Airway epithelial cell (primary cell): ENCODE results near the gene DKKL1. TPM values are rescaled to one million over a fixed set of nuclear protein-coding genes. Genes with fewer than 3 reads are reported as not detected.

ENCODE experiments used
- total RNA-seq: library from RNA; depleted of rRNA; stranded (reverse); fragments of >200 nt; gene quantifications from 2 replicates; pipeline ENCODE4 v1.2.3, GENCODE V29; 2015

Gene DKKL1
- 0.14 TPM in 1 of 2 replicates, not detected in the other for total RNA-seq

DNA sequence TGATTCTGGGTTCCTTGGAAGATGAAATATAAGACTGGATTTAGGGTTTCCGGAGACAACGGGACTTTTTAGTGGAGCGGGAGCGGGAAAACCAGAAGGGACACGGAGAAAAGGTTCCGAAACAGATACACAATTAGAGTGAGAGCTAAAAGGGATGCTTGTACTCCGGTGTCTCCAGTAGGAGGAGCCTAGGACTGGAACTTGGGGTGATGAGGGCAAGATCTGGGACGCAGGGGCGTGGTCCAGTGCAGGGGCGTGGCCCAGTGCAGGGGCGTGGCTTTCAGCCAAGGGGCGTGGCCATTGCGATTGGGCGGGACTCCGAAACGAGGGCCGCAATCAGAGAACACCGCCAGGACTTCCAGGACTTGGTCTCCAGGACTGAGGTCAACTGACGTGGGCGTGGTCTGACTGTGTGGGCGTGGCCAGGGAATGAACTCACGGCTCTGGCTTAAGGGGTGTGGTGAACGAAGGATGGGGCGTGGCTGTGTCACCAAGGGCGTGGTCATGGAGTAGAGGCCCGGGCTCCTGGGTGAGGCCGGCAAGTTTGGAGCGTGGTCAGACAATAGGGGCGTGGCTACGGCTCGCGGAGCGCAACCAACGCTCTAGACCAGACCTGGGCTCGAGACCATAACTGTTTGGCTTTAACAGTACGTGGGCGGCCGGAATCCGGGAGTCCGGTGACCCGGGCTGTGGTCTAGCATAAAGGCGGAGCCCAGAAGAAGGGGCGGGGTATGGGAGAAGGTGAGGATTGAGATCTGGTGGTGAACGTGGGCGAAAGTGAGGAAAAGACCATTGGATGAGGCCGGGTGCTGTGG, at the start of gene DKKL1:
DKKL1 (plus strand) TSS at position 610 of the 815 bp plus-strand sequence; CDS start at position 732, 122 bp downstream.

DNA sequence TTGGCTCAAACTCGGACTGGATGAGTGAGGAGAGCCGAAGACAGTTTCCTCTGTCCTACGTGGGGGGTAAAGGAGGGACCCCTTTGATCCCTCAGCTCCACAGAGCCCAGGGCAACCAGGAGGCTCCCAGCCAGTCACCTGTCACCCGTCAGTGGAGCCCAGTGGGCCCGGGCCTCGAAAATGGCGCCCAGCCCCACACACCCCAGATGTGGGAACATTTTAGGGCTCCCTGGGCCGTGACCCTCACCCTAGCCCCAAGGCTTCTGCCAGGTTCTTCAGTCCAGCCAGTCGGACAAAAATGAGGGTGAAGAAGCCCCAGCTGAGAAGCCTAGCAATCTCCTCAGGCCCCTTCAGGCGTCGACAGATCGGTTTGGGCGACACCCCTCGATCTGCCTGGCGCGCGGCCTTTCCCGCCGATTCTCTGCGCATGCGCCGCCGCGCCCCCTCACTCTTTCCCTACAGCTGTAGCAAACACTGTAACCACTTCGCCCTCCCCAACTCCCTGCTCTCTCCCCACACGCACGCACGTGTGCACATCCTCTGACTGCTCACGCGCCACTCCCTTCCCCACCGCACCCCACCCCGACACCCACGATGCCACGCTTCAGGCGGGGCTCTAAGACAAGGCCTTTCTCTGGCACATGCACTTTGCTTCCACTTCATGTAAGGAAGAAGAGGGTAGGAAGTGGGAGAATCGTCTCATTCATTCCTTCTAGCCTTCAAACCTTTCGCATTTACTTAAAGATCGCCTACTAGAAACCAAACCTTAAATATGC, 38.7 kb upstream of the DKKL1 start, which contains the start of gene SLC6A16:
SLC6A16 (minus strand) TSS at position 391 of the 776 bp plus-strand sequence. CDS start 13,844 bp downstream, outside the sequence.

DNA sequence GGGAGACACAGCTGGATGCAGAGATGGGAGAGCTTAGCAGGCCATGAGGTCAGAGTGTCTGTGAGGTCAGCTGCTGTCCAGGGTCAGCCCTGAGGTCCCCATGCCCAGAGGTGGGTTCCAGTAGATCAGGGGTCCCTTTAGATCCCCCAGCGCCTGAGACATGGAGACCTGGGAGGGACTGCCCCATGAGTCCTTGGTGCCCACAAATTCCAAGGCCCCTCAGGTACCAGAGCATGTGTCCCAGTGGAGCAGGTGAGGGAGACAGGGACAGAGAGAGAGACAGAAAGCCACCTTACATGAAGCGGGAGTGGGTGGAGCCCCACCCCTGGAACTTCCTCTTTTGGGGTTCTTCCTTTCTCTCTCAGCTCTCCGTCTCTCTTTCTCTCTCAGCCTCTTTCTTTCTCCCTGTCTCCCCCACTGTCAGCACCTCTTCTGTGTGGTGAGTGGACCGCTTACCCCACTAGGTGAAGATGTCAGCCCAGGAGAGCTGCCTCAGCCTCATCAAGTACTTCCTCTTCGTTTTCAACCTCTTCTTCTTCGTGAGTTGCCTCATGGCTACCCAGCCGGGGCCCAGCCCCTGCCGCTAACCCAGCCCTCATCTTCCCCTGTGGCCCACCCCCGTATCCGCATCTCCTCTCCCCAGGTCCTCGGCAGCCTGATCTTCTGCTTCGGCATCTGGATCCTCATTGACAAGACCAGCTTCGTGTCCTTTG, 28.4 kb upstream of the DKKL1 start, which contains the start of gene CD37:
CD37 (plus strand) TSS at position 336 of the 713 bp plus-strand sequence; CDS start at position 471, 135 bp downstream.

DNA sequence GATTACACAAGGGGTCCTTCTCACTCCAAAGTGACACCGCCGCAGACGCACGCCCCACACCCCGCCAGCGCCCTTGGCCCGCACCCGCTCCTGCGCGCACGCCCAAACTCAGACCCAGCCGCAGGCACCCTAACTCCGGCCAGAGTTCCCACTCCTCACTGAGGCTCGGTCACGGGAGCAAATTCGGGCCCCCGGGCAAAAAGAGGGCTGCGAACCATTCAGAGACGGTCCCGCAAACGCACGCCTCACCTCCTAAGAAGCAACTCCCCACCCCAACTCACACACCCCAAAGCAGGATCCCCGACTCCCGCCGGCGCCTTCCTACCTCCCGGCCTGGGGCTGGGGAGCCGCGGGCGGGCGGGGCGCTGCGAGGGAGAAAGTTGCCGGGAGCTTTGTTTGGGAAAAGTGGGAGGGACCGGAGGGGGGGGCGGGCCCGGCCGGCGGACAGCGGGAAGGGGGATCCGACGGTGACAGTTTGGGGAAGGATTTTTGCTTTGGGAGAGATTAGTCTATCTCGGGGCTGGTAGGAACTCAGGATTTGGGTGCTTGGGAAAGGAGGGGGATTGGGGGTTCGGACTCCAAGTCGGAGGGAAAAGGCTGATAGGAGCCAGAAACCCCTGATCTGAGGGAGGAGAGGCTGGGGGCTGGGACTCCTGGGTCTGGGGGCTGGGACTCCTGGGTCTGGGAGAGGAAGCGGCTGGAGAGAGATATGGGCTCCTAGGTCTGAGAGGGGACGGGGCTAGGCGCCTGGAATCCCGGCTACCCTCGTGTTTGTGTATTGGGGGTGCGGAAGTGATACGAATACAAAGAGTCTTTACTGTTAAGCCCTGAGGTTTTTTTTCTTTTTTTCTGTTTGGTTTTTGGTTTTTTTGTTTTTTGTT, 1.4 kb upstream of the DKKL1 start, which contains the start of gene TEAD2:
TEAD2 (minus strand) TSS at position 369 of the 881 bp plus-strand sequence. CDS start 2,341 bp downstream, outside the sequence.

DNA sequence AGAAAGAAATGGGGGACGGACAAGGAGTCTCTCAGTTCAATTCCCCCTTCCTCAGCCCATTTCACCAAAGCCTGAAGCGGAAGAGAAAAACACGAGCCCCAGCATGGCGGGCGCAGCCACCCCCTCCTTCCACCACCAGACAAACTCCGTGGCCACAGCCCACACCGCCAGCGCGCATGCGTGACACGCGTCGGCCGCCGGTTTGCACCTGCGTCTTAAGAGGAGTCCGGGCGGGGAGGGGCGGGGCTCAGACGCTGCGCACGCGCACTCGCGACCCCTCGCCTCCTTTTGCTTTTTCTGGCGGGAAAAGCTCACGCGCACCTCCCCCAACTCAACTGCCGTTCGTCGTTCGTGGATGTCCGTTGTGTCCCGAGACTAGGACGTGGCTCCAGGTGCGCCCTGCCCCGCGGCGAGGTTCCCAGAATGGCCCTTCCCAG, 24.3 kb downstream of the DKKL1 start, which contains the start of gene KASH5:
KASH5 (plus strand) TSS at position 314 of the 437 bp plus-strand sequence. CDS start 2,635 bp downstream, outside the sequence.

DNA sequence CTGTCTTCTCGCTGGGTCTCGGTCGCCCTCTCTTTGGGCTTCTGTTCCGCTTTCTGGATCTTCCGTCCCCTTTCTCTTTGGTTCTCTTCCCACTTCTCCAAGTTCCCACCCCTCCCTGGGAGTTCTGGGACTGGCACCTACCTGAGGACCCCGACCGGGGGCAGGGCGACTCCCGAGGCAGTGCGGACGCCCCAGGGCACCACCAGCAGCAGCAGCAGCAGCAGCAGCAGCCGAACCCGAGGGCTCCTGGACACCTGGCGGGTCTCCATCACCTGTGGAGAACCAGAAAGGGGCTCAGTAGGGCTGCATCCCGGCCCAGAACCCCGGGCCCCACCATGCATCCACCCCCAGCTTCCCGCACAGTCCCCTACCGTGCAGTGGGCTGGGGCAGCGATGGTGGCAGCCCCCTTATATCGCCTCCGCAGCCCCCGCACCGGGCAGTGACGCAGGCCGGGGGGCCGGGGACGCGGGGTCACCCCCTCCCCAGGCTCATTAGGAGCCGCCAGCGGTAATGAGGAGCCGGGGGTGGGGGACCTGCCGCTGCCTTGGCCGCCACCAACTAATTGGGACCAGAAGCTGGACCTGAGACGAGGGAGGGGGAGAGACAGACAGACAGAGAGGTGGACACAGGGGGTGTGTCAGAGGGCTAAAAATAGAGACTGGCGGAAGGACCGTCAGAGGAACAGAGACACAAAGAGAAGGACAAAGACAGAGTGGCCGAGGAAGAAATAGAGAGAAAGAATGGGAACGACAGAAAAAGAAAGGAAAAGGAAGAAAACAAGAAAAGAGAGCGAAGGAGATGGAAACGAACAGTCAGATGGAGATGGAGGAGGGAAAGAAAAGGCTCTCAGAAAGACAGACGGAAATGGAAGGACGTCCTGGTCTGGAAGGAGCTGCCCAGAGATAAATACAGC, 59.7 kb downstream of the DKKL1 start, which contains the start of gene PTH2:
PTH2 (minus strand) TSS at position 371 of the 914 bp plus-strand sequence; CDS start at position 269, 102 bp downstream.

Other genes starting within 250 kb of the DKKL1 start
- gene LIN7B, start 249.5 kb upstream of the DKKL1 start, total RNA-seq = 10.3 and 10.5 TPM in 2 replicates
- gene C19orf73, start 244.7 kb upstream of the DKKL1 start, total RNA-seq = 4.0 and 11.2 TPM in 2 replicates
- gene PPFIA3, start 244.3 kb upstream of the DKKL1 start, total RNA-seq = 9.9 and 12.8 TPM in 2 replicates
- gene HRC, start 208.5 kb upstream of the DKKL1 start, total RNA-seq = not detected in 2 replicates
- 19.6 and 20.2 TPM in 2 replicates for gene TRPM4, start 206.1 kb upstream of the DKKL1 start, total RNA-seq
- not detected in 2 replicates for gene SLC6A16, start 38.7 kb upstream of the DKKL1 start, total RNA-seq
- gene CD37, start 28.5 kb upstream of the DKKL1 start, total RNA-seq = not detected in 2 replicates
- gene TEAD2, start 1.5 kb upstream of the DKKL1 start, total RNA-seq = 29.8 and 32.4 TPM in 2 replicates
- not detected in 2 replicates for gene KASH5, start 24.4 kb downstream of the DKKL1 start, total RNA-seq
- not detected in 2 replicates for gene PTH2, start 59.6 kb downstream of the DKKL1 start, total RNA-seq
- gene GFY, start 61.5 kb downstream of the DKKL1 start, total RNA-seq = not detected in 2 replicates
- gene SLC17A7, start 77.7 kb downstream of the DKKL1 start, total RNA-seq = 0.14 TPM in 1 of 2 replicates, not detected in the other
- gene PIH1D1, start 87.9 kb downstream of the DKKL1 start, total RNA-seq = 96.7 and 106 TPM in 2 replicates
- 37.9 and 44.0 TPM in 2 replicates for gene ALDH16A1, start 89.3 kb downstream of the DKKL1 start, total RNA-seq
- gene FLT3LG, start 110.3 kb downstream of the DKKL1 start, total RNA-seq = 0.46 and 0.49 TPM in 2 replicates
- gene RPL13A, start 123.7 kb downstream of the DKKL1 start, total RNA-seq = 3,198 and 3,252 TPM in 2 replicates
- 4,387 and 4,926 TPM in 2 replicates for gene RPS11, start 132.6 kb downstream of the DKKL1 start, total RNA-seq
- gene FCGRT, start 148.8 kb downstream of the DKKL1 start, total RNA-seq = 23.0 and 27.2 TPM in 2 replicates
- 2.3 and 4.7 TPM in 2 replicates for gene RCN3, start 164.1 kb downstream of the DKKL1 start, total RNA-seq
- 57.1 and 61.2 TPM in 2 replicates for gene NOSIP, start 216.7 kb downstream of the DKKL1 start, total RNA-seq
- gene PRRG2, start 217.4 kb downstream of the DKKL1 start, total RNA-seq = 7.6 and 10.0 TPM in 2 replicates
- 7.2 and 10.9 TPM in 2 replicates for gene PRR12, start 227.3 kb downstream of the DKKL1 start, total RNA-seq